ENCODE measurements around the gene SH3BGRL2.

DNA sequence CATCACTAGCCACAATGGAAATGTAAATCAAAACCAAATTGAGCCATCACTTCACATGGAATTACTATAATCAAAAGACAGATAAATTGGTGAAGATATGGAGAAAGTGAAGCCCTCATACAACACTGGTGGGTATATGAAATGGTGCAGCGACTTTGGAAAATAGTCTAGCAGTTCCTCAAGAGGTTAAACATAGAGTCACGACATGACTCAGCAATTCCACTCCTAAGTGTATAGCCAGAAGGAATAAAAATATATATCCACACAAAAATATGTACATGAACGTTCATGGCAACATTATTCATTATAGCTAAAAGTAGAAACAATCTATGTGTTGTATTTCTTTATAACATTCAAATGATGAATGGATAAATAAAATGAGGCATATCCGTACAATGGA is 33.1 kb upstream of the SH3BGRL2 start:
- TF ChIP-seq, protein P1, sequence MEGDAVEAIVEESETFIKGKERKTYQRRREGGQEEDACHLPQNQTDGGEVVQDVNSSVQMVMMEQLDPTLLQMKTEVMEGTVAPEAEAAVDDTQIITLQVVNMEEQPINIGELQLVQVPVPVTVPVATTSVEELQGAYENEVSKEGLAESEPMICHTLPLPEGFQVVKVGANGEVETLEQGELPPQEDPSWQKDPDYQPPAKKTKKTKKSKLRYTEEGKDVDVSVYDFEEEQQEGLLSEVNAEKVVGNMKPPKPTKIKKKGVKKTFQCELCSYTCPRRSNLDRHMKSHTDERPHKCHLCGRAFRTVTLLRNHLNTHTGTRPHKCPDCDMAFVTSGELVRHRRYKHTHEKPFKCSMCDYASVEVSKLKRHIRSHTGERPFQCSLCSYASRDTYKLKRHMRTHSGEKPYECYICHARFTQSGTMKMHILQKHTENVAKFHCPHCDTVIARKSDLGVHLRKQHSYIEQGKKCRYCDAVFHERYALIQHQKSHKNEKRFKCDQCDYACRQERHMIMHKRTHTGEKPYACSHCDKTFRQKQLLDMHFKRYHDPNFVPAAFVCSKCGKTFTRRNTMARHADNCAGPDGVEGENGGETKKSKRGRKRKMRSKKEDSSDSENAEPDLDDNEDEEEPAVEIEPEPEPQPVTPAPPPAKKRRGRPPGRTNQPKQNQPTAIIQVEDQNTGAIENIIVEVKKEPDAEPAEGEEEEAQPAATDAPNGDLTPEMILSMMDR (conservative IDR thresholded peaks at IDR 0.05; ENCODE audit: low read depth, low read length), result no peak
- TF ChIP-seq EZH2 (IDR thresholded peaks at IDR 0.05; ENCODE audit: borderline replicate concordance, low read depth, low read length, poor library complexity, severe bottlenecking), result no peak
